SK-N-SH (cell line): ENCODE data around the gene SLC22A23. TPM values are rescaled to one million over a fixed set of nuclear protein-coding genes. Genes with fewer than 3 reads are reported as not detected.

Source experiments
- CTCF ChIA-PET: fragments of 300-600, 350-600 bp; formaldehyde crosslinking; extraction: SDS; loops from one replicate; lab custom pipeline; 2021; lab: Yijun Ruan, JAX
- POLR2A ChIA-PET: fragments of 350-600 bp; sonication (Branson Sonifier 250); formaldehyde crosslinking; extraction: SDS; loops from one replicate; lab custom pipeline; 2020; ENCODE audit warnings: antibody characterized with exemption, inconsistent platforms; lab: Yijun Ruan, JAX
- DNase-seq: peaks from one replicate; pipeline ENCODE4 v3.0.0; 2012
- H2AFZ ChIP-seq: fragments of 200-600 bp; sonication (generic); 2 replicates; pipeline ENCODE4 v1.8.1; 2016; ENCODE audit warnings: antibody characterized with exemption, mild to moderate bottlenecking, low read depth
- H3F3A ChIP-seq: fragments of 200-600 bp; sonication (generic); replicated peaks from 2 replicates; pipeline ENCODE3; 2016; ENCODE audit warnings: antibody characterized with exemption, mild to moderate bottlenecking; ENCODE audit not compliant: insufficient read depth
- H3K27ac ChIP-seq, 2 experiments: fragments of 200-500 bp in 1 of 2; fragments of 200-600 bp in 1 of 2; sonication (Bioruptor generic) in 1 of 2; sonication (generic), shearing (Covaris generic) in 1 of 2; 2 replicates each; pipeline versions ENCODE4 v1.5.1 to v1.6.1; 2014 to 2016; ENCODE audit warnings: low read depth in 2 of 2, inconsistent platforms in 1 of 2, low read length in 1 of 2, mild to moderate bottlenecking in 1 of 2, mixed read lengths in 1 of 2
- H3K27me3 ChIP-seq: fragments of 200-600 bp; sonication (generic), shearing (Covaris generic); 2 replicates; pipeline ENCODE4 v1.6.1; 2016; ENCODE audit warnings: mixed run types; ENCODE audit not compliant: insufficient read depth
- H3K36me3 ChIP-seq, 2 experiments: fragments of 200-500 bp in 1 of 2; fragments of 200-600 bp in 1 of 2; sonication (Bioruptor generic) in 1 of 2; sonication (generic) in 1 of 2; replicated peaks in 1 of 2; 2 replicates each; pipeline versions ENCODE3 to v1.5.1; 2014 to 2016; ENCODE audit warnings: low read length in 1 of 2, mild to moderate bottlenecking in 1 of 2; ENCODE audit not compliant: insufficient read depth in 2 of 2, control insufficient read depth in 1 of 2
- H3K4me1 ChIP-seq, 2 experiments: fragments of 200-500 bp in 1 of 2; fragments of 200-600 bp in 1 of 2; sonication (Bioruptor generic) in 1 of 2; sonication (generic), shearing (Covaris generic) in 1 of 2; 2 replicates each; pipeline versions ENCODE4 v1.5.1 to v1.6.1; 2014 to 2016; ENCODE audit warnings: low read depth in 1 of 2, low read length in 1 of 2, mixed run types in 1 of 2; ENCODE audit not compliant: insufficient read depth in 2 of 2, control insufficient read depth in 1 of 2
- H3K4me2 ChIP-seq: fragments of 200-600 bp; sonication (generic), shearing (Covaris generic); 2 replicates; pipeline ENCODE4 v1.6.1; 2017; ENCODE audit warnings: mixed run types
- H3K4me3 ChIP-seq, 2 experiments: fragments of 200-500 bp in 1 of 2; fragments of 200-600 bp in 1 of 2; sonication (Bioruptor generic) in 1 of 2; sonication (generic), shearing (Covaris generic) in 1 of 2; 2 replicates each; pipeline versions ENCODE4 v1.5.1 to v1.8.1; 2014 to 2016; ENCODE audit warnings: low read depth in 2 of 2, inconsistent platforms in 1 of 2, low read length in 1 of 2, mild to moderate bottlenecking in 1 of 2, mixed read lengths in 1 of 2, moderate library complexity in 1 of 2
- H3K79me2 ChIP-seq: fragments of 200-600 bp; sonication (generic); 2 replicates; pipeline ENCODE4 v1.8.1; 2017; ENCODE audit warnings: mild to moderate bottlenecking; ENCODE audit not compliant: insufficient read depth
- H3K9ac ChIP-seq: fragments of 200-600 bp; sonication (generic); 2 replicates; pipeline ENCODE4 v1.6.1; 2017; ENCODE audit warnings: mixed run types
- H3K9me2 ChIP-seq: fragments of 200-600 bp; sonication (generic); 2 replicates; pipeline ENCODE4 v1.6.1; 2017; ENCODE audit warnings: mixed run types
- H3K9me3 ChIP-seq: fragments of 200-600 bp; sonication (generic); 2 replicates; pipeline ENCODE4 v1.6.1; 2017; ENCODE audit warnings: mixed run types, mild to moderate bottlenecking, moderate library complexity
- H4K20me1 ChIP-seq: fragments of 200-600 bp; sonication (generic); 2 replicates; pipeline ENCODE4 v1.6.1; 2017; ENCODE audit warnings: mild to moderate bottlenecking, mixed run types; ENCODE audit not compliant: insufficient read depth
- ELF1 ChIP-seq: IDR thresholded peaks from 2 replicates; pipeline ENCODE4 v1.4.0; 2012
- FOSL2 ChIP-seq: IDR thresholded peaks from 2 replicates; pipeline ENCODE4 v1.4.0; 2012; ENCODE audit warnings: low read depth, mild to moderate bottlenecking, moderate library complexity, borderline replicate concordance
- FOXJ3 ChIP-seq: sonication (generic); formaldehyde crosslinking; IDR thresholded peaks from 2 replicates; pipeline ENCODE4 v1.5.1; 2020; ENCODE audit warnings: mild to moderate bottlenecking, missing genetic modification reagents
- GABPA ChIP-seq: IDR thresholded peaks from 2 replicates; pipeline ENCODE4 v1.4.0; 2012; ENCODE audit warnings: low read depth, mild to moderate bottlenecking
- MAX ChIP-seq: IDR thresholded peaks from 2 replicates; pipeline ENCODE4 v1.4.0; 2012; ENCODE audit warnings: low read depth
- MXI1 ChIP-seq: IDR thresholded peaks from 2 replicates; pipeline ENCODE4 v1.6.1; 2012; ENCODE audit warnings: mild to moderate bottlenecking, low read depth, low read length, improper control_type of control experiment
- NFIC ChIP-seq: IDR thresholded peaks from 2 replicates; pipeline ENCODE4 v1.4.0; 2012; ENCODE audit warnings: borderline replicate concordance
- POLR2AphosphoS5 ChIP-seq: IDR thresholded peaks from 2 replicates; pipeline ENCODE4 v1.6.1; 2012; ENCODE audit warnings: low read depth, low read length
- RAD21 ChIP-seq: IDR thresholded peaks from 2 replicates; pipeline ENCODE4 v1.6.1; 2012; ENCODE audit warnings: mild to moderate bottlenecking, low read length
- RXRA ChIP-seq: IDR thresholded peaks from 2 replicates; pipeline ENCODE4 v1.4.0; 2012; ENCODE audit warnings: low read depth, mild to moderate bottlenecking, borderline replicate concordance
- SIN3A ChIP-seq: IDR thresholded peaks from 2 replicates; pipeline ENCODE4 v1.6.1; 2012; ENCODE audit warnings: low read depth, mild to moderate bottlenecking, low read length, moderate library complexity, borderline replicate concordance
- SMC3 ChIP-seq: IDR thresholded peaks from 2 replicates; pipeline ENCODE4 v1.6.1; 2012; ENCODE audit warnings: low read depth, low read length, improper control_type of control experiment
- USF1 ChIP-seq: IDR thresholded peaks from 2 replicates; pipeline ENCODE4 v1.4.0; 2012; ENCODE audit warnings: low read depth, borderline replicate concordance
- YY1 ChIP-seq: IDR thresholded peaks from 2 replicates; pipeline ENCODE4 v1.4.0; 2012; ENCODE audit warnings: low read depth, mild to moderate bottlenecking
- ZBTB33 ChIP-seq: IDR thresholded peaks from 2 replicates; pipeline ENCODE4 v1.4.0; 2012; ENCODE audit warnings: low read depth, borderline replicate concordance
- WGBS: methylation state at CpG from one replicate; pipeline ENCODE4 v1.1.6; 2017; ENCODE audit warnings: low lambda C conversion rate; 5-methylcytosine and 5-hydroxymethylcytosine counted together
- polyA plus RNA-seq, 3 experiments: library from polyadenylated mRNA; depleted of rRNA; stranded (reverse); fragments of >200 nt; gene quantifications; 2 replicates each; pipeline ENCODE4 v1.2.3, GENCODE V29; 2012
- TF ChIP-seq, protein P1 (sequence below): IDR thresholded peaks from 2 replicates; pipeline ENCODE4; 2012
- TF ChIP-seq, protein P2 (sequence below): fragments of 200-600 bp; sonication (generic); IDR thresholded peaks from 2 replicates; pipeline ENCODE4 v1.6.1; 2017; ENCODE audit warnings: antibody characterized with exemption, mild to moderate bottlenecking, moderate library complexity

SLC22A23 gene
- polyA plus RNA-seq, 1 of the 3 experiments (the other 2 are of a cell fraction), result not detected

- Histone ChIP-seq H3K9me2 (no peaks in the 10 kb centered on the region), H3K4me2 (no peak overlapping the region), H3F3A (peaks cover 3% of the 10 kb centered on the region), H3K79me2 (no peaks in the 10 kb centered on the region), H3K27me3 (peaks cover 61% of the 10 kb centered on the region), H3K9ac (no peak overlapping the region), H2AFZ (no peak overlapping the region), H3K36me3 (no peaks in the 10 kb centered on the region), H4K20me1 (no peaks in the 10 kb centered on the region), H3K4me3 (no peak overlapping the region), H3K27ac (no peak overlapping the region), H3K4me1 (no peaks in the 10 kb centered on the region; a peak in 1 of 4 replicates), H3K9me3 (no peaks in the 10 kb centered on the region)
- TF ChIP-seq ELF1 (no peak), RXRA (no peak), NFIC (no peak), FOSL2 (no peak), MXI1 (no peak), RAD21 (no peak), POLR2AphosphoS5 (no peak), FOXJ3 (CRISPR knock-in tag) (no peak)
- CTCF ChIA-PET, result interaction anchor here (0.6 to 2.2 kb wide), 6 partner anchors 8 to 391 kb away, joined by 3 to 8 read pairs (median 3); partner anchors contain the start of gene FAM50B
- POLR2A ChIA-PET, result interaction anchor here (0.6 kb wide), 1 partner anchor 346 kb away, joined by 3 read pairs; no protein-coding TSS in a partner anchor
- no peak for DNase-seq
- WGBS, result 46% methylated on average over 6 of the region's 6 CpGs
These were observed 2.0 kb upstream of the SLC22A23 start for GRCh38 chr6:3458706-3459421.

DNA sequence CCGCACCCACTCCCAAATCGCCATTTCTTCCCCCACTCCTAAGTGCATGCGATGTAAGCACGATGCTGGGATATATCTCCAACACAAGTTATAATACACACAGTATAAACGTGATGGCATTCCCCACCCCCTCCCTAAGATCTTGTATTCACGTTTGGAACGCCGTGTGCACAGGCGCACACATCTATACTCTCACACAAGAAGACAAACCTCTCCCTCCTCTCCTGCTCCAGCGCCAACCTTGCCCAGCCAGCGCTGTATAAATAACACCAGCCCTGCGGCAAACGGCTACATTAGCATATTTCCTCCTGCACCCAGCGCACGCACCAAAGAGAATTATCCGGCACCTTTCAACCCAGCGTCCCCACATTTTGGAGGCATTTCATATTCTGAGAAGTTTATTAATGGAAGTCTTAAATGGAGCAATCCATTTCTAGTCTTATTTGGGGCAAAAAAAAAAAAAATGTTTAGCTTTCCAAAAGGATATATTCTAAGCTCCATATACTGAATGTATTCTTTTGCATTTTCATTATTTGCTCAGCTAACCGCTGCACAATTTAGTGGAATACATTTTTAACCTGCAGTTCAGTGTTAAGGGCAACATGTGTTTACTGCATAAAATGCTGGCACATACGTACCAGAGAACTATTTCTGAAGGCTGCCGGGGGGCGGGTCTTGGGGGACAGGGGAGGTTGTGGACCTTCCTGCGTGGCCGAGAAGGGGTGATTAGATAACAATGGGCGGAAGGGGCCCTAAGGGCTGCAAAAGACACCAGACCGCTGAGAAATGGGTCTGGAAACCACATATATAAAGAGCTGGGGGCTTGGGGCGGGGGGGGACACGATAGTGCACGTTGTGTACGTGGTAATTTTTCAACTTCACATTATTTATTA lies 1.1 kb upstream of the SLC22A23 start:
- CTCF ChIA-PET, result interaction anchor here (0.6 to 2.2 kb wide), 4 partner anchors 8 to 391 kb away, joined by 3 to 8 read pairs (median 3); partner anchors contain the start of gene FAM50B
- Histone ChIP-seq H4K20me1 (no peaks in the 10 kb centered on the region), H3K36me3 (no peaks in the 10 kb centered on the region), H3K4me3 (no peak overlapping the region), H3K9ac (no peak overlapping the region), H3K27ac (no peak overlapping the region), H3K27me3 (peaks cover 69% of the 10 kb centered on the region), H3K9me2 (no peaks in the 10 kb centered on the region), H3K4me1 (no peaks in the 10 kb centered on the region; a peak in 1 of 4 replicates), H3K4me2 (peak overlapping the region; percentile 81), H3K79me2 (no peaks in the 10 kb centered on the region), H3F3A (peaks cover 3% of the 10 kb centered on the region), H3K9me3 (no peaks in the 10 kb centered on the region), H2AFZ (no peak overlapping the region)
- TF ChIP-seq, protein P1, sequence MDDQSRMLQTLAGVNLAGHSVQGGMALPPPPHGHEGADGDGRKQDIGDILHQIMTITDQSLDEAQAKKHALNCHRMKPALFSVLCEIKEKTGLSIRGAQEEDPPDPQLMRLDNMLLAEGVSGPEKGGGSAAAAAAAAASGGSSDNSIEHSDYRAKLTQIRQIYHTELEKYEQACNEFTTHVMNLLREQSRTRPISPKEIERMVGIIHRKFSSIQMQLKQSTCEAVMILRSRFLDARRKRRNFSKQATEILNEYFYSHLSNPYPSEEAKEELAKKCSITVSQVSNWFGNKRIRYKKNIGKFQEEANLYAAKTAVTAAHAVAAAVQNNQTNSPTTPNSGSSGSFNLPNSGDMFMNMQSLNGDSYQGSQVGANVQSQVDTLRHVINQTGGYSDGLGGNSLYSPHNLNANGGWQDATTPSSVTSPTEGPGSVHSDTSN, result no peak
- TF ChIP-seq ZBTB33 (no peak), SIN3A (no peak), MAX (no peak), RAD21 (no peak), SMC3 (no peak), RXRA (no peak), YY1 (no peak), POLR2AphosphoS5 (no peak), GABPA (no peak), USF1 (no peak), MXI1 (no peak)
- TF ChIP-seq, protein P2, sequence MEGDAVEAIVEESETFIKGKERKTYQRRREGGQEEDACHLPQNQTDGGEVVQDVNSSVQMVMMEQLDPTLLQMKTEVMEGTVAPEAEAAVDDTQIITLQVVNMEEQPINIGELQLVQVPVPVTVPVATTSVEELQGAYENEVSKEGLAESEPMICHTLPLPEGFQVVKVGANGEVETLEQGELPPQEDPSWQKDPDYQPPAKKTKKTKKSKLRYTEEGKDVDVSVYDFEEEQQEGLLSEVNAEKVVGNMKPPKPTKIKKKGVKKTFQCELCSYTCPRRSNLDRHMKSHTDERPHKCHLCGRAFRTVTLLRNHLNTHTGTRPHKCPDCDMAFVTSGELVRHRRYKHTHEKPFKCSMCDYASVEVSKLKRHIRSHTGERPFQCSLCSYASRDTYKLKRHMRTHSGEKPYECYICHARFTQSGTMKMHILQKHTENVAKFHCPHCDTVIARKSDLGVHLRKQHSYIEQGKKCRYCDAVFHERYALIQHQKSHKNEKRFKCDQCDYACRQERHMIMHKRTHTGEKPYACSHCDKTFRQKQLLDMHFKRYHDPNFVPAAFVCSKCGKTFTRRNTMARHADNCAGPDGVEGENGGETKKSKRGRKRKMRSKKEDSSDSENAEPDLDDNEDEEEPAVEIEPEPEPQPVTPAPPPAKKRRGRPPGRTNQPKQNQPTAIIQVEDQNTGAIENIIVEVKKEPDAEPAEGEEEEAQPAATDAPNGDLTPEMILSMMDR, result no peak
- WGBS, result 11% methylated on average over 28 of the region's 29 CpGs
- peak; percentile 37 for DNase-seq
- POLR2A ChIA-PET, result interaction anchor here (0.6 kb wide), 2 partner anchors 200 to 347 kb away, joined by 3 read pairs; no protein-coding TSS in a partner anchor
